ES-I3 (cell line): ENCODE measurements around the gene TTYH2.

ENCODE experiments used
- H3K36me3 ChIP-seq: 2 replicates; pipeline ENCODE4 v1.6.1; 2013; ENCODE audit warnings: mild to moderate bottlenecking, low read length, control low read depth, moderate library complexity; ENCODE audit not compliant: insufficient read depth
- H3K4me1 ChIP-seq: 2 replicates; pipeline ENCODE4 v1.6.1; 2013; ENCODE audit warnings: mild to moderate bottlenecking, control low read depth, low read length; ENCODE audit not compliant: insufficient read depth
- H3K9ac ChIP-seq: 2 replicates; pipeline ENCODE4 v1.6.1; 2013; ENCODE audit warnings: low read depth, mild to moderate bottlenecking, low read length, moderate library complexity
- H3K9me3 ChIP-seq: 2 replicates; pipeline ENCODE4 v1.6.1; 2013; ENCODE audit warnings: mild to moderate bottlenecking, low read length, moderate library complexity; ENCODE audit not compliant: control insufficient read depth, insufficient read depth

The TTYH2 gene

GRCh38 chr17:74202938-74203337 is 10.4 kb upstream of the TTYH2 start:
- Histone ChIP-seq H3K4me1 (peaks cover 14% of the 10 kb centered on the region), H3K9me3 (no peaks in the 10 kb centered on the region), H3K9ac (peak overlapping the region; percentile 48), H3K36me3 (peaks cover 30% of the 10 kb centered on the region)

DNA sequence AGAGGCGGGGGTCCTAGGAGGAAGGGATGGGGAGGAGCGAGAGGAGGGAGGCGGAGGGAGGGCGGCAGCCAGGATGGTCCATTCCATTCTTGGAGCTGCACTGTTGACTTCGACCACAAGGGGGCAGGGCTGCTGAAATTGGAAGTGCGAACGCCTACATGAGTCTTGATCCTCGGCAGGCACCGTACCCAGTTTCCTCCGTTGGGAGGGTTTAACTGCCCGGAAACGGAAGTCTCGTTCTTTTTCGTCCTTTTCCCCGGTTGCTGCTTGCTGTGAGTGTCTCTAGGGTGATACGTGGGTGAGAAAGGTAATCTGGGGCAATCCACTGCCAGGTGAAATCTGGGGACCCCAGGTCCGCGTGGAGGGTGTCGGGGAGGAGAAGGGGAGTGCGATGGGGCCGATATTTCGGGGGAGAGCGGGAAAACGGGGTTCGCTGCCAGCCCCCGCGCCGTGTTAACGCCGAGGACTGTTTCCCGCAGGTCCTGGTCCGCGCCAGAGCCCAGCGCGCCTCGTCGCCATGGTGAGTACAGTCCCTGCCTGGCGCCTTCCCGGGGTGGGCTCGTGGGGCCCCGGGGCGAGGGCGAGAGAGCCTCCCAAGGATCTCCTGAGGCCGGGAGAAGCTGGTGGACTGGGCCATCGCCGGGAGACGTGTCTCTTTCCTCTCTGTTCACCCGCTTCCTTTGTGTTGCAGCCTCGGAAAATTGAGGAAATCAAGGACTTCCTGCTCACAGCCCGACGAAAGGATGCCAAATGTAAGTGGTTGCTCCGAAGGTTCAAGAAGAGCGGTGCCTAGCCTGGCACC is 9.7 kb upstream of the TTYH2 start, which contains the start of gene RPL38:
TSS of gene RPL38 (plus strand) at position 240 of the 802 bp plus-strand sequence. CDS start at position 518, 278 bp downstream.
- Histone ChIP-seq H3K36me3 (peaks cover 36% of the 10 kb centered on the region), H3K9me3 (no peaks in the 10 kb centered on the region), H3K4me1 (peaks cover 14% of the 10 kb centered on the region), H3K9ac (peak within 1 kb of the TSS; percentile 87)

- H3K9ac ChIP-seq = peak overlapping the region; percentile 87
- no peaks in the 10 kb centered on the region for H3K9me3 ChIP-seq
- peaks cover 44% of the 10 kb centered on the region for H3K36me3 ChIP-seq
- peaks cover 14% of the 10 kb centered on the region for H3K4me1 ChIP-seq
These were observed 8.9 kb upstream of the TTYH2 start for GRCh38 chr17:74204474-74204873.

- H3K36me3 ChIP-seq = peaks cover 45% of the 10 kb centered on the region
- peaks cover 16% of the 10 kb centered on the region for H3K4me1 ChIP-seq
- peak overlapping the region; percentile 87; the same call in 1 of the 2 replicates for H3K9ac ChIP-seq
- H3K9me3 ChIP-seq = no peaks in the 10 kb centered on the region
These were observed 8.1 kb upstream of the TTYH2 start for GRCh38 chr17:74205274-74205673.

- Histone ChIP-seq H3K9me3 (no peaks in the 10 kb centered on the region), H3K4me1 (peaks cover 25% of the 10 kb centered on the region), H3K9ac (no peak overlapping the region), H3K36me3 (peaks cover 45% of the 10 kb centered on the region)
These were observed 7.0 kb upstream of the TTYH2 start for GRCh38 chr17:74206332-74206818.

GRCh38 chr17:74210191-74211140 is 2.9 kb upstream of the TTYH2 start:
- peaks cover 31% of the 10 kb centered on the region for H3K36me3 ChIP-seq
- H3K9ac ChIP-seq = peak overlapping the region; percentile 64
- peaks cover 29% of the 10 kb centered on the region; the same call in 1 of the 2 replicates for H3K4me1 ChIP-seq

DNA sequence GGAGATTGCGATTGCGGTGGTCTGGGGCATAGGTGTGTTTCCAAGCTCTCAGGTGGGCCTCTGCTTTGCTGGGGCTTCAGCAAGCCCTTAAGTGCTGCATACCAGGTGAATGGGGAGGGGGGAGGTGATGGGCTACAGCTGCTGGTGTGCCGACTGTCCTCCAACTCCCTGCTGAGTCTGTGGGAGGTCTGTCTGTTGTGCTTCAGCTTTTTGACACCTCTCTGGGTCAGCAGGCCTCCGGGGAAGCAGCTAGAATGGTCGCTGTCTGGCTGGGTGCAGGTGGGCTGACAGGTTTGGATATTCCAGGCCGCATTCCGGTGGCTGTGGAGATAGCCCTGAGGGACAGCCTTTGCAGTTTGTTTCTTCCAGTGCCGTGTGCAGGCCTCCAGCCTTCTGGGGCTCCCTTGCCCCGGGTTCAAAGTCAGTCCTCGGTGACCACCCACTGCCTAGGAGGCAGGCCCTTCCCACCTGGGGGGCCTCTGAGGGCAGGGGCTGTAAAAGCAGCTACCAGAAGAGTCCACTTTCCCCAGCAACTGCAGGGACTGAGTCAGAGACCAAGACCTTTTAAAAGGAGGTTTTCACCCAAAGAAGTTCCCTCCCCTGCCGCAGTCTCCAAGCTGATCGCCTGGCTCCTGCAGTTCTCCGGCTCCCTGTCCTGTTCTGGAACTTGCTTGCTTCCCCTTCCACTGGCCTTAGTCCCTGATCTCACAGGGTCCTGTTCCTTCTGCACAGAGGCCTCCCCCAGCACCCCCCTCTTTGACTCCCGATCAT is 2.0 kb upstream of the TTYH2 start:
- peaks cover 24% of the 10 kb centered on the region for H3K36me3 ChIP-seq
- no peaks in the 10 kb centered on the region for H3K9me3 ChIP-seq
- peak overlapping the region; percentile 64 for H3K9ac ChIP-seq
- H3K4me1 ChIP-seq = peaks cover 28% of the 10 kb centered on the region; the same call in 1 of the 2 replicates

More at GRCh38 chr17:74210191-74211140, 2.9 kb upstream of the TTYH2 start:
- H3K9me3 ChIP-seq = no peaks in the 10 kb centered on the region

DNA sequence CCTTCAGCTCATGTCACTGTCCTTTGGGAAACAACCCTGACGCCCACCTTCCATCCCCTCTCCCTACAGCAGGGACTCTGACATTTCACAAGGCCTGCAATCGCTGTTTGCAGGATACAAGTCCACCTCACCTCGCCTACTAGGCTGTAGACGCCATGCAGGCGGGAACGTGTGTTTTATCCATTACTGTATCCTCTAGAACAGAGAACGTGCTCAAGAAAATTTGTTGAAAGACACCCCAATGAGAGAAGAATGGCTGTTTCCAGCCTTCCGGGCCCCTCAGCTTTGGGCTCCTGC is 1.5 kb upstream of the TTYH2 start:
- H3K9ac ChIP-seq = peak overlapping the region; percentile 64
- peaks cover 23% of the 10 kb centered on the region for H3K36me3 ChIP-seq
- H3K4me1 ChIP-seq = peaks cover 28% of the 10 kb centered on the region; the same call in 1 of the 2 replicates
- no peaks in the 10 kb centered on the region for H3K9me3 ChIP-seq

GRCh38 chr17:74212209-74212912 is 1.0 kb upstream of the TTYH2 start:
- H3K9me3 ChIP-seq = no peaks in the 10 kb centered on the region
- peaks cover 18% of the 10 kb centered on the region for H3K36me3 ChIP-seq
- H3K4me1 ChIP-seq = peaks cover 28% of the 10 kb centered on the region; the same call in 1 of the 2 replicates
- H3K9ac ChIP-seq = peak overlapping the region; percentile 64

- Histone ChIP-seq H3K4me1 (peaks cover 28% of the 10 kb centered on the region; the same call in 1 of the 2 replicates), H3K9me3 (no peaks in the 10 kb centered on the region), H3K9ac (peak overlapping the region; percentile 58; the same call in 1 of the 2 replicates), H3K36me3 (peaks cover 7% of the 10 kb centered on the region; the same call in 1 of the 2 replicates)
These were observed 555 bp downstream of the TTYH2 start for GRCh38 chr17:74213861-74214391.

DNA sequence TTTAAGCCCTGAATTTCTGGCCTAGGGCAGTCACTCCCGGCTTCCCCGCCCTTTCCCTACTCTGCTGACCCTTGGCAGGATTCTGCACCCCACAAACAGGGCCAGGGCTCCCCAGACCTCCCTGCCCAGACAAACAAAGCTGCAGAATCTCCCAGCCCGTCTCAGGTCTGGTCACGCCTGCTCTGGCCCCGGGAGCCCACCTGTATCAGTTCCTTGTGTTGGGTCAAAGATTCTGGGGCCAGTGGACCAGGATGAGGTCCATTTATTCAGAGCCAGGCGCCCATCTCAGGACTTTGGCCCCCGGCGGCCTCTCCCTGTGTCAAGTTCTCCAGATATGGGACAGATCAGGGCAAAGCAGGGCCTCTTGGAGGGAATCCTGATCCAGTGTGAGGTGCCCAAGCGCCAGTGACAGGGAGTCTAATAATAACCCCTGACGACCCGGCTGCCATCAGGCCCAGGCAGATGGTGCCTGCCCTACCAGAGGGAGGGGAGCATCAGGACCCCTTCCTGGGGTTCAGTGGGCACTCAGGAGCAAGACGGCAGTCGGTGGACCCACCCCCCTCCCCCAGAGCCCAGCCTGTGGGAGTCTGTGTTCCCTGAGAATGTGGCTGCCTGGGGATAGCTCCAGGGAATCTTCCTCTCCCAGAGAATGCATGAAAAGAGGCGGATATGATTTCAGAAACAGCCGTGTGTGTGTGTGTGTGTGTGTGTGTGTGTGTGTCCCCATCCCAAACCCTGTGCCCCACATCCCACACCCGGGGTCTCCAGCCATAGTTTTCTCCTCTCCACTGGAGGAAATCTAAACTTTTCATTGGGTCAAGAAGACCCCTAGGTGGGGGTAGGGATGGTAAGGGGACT is 1.3 kb downstream of the TTYH2 start:
- Histone ChIP-seq H3K36me3 (no peaks in the 10 kb centered on the region), H3K4me1 (peaks cover 28% of the 10 kb centered on the region; the same call in 1 of the 2 replicates), H3K9ac (peak overlapping the region; percentile 58; the same call in 1 of the 2 replicates), H3K9me3 (no peaks in the 10 kb centered on the region)

GRCh38 chr17:74215342-74215727 is 2.0 kb downstream of the TTYH2 start:
- Histone ChIP-seq H3K9me3 (no peaks in the 10 kb centered on the region), H3K9ac (no peak overlapping the region), H3K36me3 (no peaks in the 10 kb centered on the region), H3K4me1 (peaks cover 25% of the 10 kb centered on the region; the same call in 1 of the 2 replicates)
